Activated T-cell treated with anti-CD3 and anti-CD28 coated beads for 4 hours (primary cell): ENCODE measurements around the gene USP12.
"Not testable (repeated sequence)": the region's sequence is repeated elsewhere in the genome, so short reads cannot be mapped to it uniquely, and the experiment has no call there.

Experiments
- DNase-seq: peaks from one replicate; pipeline ENCODE4 v3.0.0-alpha.2; 2020

The USP12 gene

DNA sequence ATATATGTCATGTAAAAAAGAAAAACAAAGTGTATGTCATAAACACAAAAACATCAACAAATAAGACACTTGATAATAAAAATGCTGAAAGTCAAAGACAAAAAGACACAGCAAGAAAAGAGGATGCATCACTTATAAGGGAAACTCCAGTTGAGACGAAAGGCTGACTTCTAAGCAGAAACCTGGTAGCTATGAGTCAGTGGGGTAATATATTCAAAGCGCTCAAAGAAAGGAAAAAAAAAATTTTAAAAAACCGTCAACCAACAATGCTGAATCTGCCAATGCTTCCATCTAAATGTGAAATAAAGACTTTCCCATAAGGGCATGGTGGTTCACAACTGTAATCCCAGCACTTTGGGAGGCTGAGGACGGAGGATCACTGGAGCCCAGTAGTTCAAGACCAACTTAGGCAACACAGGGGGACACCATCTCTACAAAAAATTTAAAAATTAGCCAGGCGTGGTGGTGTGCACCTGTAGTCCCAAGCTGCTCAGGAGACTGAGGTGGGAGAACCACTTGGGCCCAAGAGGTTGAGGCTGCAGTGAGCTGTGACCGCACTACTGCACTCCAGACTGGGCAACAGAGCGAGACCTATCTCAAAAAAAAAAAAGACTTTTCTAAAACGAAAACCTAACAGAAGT is 24.0 kb downstream of the USP12 start:
- no peak for DNase-seq

DNA sequence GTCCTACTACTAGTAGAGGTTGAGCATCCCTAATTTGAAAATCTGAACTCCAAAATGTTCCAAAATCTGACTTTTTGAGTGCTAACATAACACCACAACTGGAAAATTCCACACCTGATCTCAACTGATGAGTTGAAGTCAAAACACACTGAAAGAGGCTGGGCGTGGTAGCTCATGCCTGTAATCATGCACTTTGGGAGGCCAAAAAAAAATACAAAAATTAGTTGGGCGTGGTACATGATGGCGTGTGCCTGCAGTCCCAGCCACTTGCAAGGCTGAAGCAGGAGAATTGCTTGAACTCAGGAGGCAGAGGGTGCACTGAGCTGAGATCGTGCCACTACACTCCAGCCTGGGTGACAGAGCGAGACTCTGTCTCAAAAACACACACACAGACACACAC is 29.9 kb downstream of the USP12 start:
- no peak for DNase-seq

DNA sequence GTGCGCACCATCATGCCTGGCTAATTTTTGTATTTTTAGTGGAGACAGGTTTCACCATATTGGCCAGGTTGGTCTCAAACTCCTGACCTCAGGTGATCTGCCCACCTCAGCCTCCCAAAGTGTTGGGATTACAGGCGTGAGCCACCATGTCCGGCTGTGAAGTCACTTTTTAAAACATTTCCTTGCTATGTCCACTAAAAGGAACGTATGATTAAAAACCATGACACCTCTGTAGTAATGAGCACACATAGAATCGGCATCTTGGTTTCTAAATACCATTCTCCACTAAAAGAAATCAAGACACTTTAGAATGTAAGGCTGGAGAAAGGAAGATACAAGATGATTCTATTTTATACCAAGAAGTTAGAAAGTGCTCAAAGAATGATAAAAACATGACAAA is 30.5 kb downstream of the USP12 start:
- DNase-seq = not testable (repeated sequence)

DNA sequence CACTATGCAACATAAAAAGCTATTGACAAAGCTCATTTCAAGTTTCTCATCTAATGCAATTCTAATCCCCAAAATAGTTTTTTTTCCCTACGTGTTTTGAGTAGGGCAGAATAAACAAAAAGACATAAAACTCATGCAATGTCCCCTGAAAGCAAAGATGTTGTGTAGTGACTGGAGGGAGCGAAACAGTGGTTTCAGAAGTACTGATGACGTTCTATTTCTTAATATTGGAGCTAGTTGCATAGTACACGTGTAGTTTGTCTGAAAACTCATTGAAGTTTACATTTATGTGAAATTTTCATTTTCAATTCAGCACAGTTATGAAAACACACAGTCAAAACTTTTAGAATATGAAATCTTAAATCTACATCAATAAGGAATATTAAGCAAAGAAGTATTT is 31.6 kb downstream of the USP12 start:
- DNase-seq = no peak

DNA sequence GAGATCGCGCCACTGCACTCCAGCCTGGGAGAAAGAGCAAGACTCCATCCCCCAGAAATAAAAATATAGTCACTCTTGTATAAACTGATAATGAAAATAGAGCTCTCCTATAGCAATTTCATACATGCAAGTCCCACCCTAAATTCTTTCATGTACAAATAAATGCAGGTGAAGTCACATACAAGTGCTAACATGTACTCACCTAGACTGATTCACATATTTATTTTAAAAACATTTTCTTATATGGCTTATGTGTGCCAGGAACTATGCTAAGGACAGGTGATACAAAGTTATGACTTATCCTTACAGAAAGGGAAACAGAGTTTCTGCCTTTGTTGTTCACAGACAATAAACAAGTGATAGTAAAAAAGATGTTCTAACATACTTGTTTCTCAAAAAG is 32.0 kb downstream of the USP12 start:
- DNase-seq = no peak

DNA sequence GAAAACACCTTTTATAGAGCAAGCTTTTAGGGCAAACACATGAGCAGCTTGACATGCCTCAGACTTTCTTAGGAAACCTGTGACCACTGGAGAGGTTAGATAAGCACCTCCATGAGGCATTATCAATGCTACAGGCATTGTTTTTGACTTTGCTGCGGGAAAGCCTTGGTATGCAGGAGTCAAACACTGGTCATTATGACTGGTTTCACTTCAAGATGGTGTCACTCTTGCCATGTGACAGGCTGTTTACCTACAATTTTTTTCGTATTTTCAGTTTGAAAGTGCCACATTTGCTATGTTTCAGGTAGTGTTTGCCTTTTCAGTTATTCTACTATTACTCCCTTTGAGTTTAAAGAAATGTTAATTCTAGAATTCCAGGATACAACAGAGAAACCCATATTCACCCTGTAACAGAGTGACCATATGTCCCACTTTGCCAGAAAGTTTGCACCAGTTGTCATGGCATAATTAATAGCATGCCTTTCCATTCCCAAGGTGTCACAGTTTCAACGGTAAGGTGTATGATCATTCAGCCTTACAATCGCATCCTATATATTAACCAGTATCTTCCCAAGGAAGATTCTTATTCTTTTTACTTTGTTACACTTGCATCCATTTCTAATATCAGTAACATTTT is 33.0 kb downstream of the USP12 start:
- DNase-seq = no peak

DNA sequence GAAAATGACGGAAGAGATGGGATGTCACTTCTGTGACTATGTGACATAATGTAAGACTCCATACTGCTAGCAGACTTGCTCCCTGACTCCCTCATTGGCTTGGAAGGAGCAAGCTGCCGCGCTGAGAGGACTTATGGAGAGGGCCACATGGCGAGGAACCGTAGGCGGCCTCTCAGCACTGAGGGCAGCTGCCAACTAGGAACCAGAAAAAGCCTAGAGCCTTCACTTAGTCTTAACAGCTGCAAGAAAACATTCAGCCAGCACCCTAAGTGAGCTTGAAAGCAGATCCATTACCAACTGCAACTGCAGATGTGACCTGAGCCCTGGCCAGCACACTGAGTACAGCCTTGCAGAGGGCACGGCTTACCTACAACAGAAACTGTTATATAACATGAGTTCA is 33.9 kb downstream of the USP12 start:
- no peak for DNase-seq

DNA sequence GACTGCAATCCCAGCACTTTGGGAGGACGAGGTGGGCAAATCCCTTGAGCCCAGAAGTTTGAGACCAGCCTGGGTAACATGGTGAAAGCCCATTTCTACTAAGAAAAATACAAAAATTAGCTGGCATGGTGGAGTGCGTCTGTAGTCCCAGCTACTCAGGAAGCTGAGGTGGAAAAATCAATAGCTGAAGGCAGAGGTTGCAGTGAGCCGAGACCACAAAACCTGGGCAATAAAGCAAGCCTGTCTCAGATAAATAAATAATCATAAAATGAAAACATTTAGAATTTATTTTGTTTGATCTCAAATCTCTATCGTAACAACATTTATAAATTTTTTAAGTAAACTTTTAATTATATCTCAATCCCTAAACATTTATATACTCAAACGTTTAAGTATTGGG is 36.6 kb downstream of the USP12 start:
- DNase-seq = no peak

DNA sequence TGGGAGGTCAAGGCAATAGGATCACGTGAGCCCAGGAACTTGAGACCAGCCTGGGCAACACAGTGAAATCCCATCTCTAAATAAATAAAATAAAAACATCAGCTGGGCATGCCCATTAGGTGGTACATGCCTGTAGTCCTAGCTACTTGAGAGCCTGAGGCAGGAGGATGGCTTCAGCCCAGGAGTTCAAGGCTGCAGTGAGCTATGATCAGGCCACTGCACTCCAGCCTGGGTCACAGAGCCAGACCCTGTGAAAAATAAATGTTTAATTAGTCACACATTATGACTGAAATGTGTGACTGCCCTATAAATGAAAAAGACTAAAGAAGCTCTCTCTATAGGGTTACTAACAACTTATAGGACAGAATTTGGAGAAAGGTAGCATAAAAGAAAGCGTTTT is 37.7 kb downstream of the USP12 start:
- DNase-seq = no peak

DNA sequence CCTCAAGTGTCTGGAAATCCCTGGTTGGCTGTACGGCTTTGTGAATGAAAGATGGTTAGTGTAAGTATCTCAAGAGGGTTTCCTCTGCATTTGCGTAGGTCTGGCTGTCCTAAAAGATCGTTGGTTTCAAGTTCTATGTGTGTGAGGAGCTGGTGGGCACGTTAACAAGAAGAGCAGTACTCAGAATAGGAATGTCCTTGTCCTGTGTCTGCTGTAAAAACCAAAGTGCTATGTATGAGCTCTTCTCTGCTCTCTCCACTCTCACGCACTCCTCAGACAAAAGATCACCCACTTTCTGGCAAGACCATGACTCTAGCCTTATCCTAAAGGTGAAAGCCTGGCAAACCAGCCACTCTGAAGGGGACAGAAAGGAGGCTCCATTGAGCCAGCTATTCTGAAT is 39.1 kb downstream of the USP12 start:
- DNase-seq = no peak

DNA sequence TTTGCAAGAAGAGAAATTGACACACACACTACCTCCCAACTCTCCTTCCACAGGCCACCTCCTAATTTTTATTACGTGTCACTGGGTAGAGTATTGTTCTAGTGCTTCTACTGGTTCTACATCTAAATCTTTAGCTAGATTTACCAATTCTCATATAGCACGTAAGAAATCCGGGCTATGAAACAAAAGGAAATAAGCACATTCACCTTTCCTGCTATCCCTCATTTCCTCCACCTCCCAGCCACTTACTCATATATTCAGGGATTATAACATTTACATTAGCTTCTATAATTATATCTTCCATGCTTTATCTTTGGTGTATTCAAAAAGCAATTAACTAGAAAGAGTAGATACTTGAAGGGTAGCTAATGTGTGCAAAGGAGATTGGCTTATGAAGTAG is 39.7 kb downstream of the USP12 start:
- no peak for DNase-seq

DNA sequence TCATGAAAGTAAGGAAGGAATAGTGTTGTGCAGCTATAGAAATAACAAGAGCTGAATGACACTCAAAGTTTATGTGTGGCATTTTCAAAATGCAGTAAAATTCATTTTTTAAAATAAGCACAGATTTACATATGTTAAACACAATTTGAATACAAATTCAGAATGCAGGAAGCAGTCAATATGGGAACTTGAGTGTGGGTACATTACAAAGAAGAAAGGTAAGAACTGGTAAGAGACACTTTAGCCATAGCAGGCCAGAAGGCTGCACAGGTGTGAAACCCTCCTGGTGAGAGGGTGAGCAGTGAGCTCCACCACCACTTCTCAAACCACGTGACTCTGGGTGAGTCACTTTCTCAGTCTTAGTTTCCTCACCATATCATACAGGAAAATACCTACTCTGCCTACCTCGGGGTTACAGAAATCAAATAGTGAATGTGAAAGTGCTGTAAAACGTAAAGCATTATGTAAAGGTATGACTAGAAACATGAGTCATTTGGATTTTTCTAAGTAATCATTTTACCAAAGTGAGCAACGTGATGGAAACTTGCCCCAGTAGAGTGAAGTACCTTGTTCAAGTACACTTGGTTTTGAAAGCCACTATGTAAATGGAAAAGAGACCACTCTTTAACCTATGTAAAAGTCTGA is 40.5 kb downstream of the USP12 start:
- peak; percentile 66 for DNase-seq

DNA sequence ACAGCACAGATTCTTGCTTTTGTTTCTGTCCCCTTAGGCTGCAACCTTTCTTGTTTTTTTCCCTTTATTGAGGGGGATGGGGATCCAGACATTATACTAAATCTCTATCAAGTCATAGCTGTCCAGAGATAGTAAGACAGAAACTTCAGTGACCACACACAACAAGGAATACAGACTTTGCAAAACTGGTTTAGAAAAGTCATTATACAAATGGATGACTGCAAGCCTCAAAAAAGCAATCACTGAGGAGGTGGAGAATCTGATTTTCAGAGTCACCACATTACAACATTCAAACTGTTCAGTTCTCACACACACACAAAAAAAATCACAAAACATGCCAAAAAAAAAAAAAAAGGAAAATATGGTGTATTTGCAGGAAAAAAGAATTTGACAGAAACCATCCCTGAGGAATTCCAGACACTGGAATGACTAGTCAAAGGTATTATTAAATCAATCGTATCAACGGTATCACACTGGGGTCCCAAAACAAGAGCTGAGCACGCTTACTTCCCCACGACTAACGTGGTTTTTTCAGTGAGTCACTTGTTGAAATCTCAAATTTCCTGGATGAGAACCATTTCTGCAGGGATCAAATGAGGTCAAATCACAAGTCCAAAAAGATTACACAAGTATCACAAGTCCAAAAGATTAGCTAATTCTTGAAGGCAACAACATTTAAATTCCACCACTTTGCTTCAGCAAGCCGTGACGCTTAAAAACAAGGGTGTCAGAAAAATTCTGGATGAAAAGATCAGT is 41.2 kb downstream of the USP12 start:
- no peak for DNase-seq

DNA sequence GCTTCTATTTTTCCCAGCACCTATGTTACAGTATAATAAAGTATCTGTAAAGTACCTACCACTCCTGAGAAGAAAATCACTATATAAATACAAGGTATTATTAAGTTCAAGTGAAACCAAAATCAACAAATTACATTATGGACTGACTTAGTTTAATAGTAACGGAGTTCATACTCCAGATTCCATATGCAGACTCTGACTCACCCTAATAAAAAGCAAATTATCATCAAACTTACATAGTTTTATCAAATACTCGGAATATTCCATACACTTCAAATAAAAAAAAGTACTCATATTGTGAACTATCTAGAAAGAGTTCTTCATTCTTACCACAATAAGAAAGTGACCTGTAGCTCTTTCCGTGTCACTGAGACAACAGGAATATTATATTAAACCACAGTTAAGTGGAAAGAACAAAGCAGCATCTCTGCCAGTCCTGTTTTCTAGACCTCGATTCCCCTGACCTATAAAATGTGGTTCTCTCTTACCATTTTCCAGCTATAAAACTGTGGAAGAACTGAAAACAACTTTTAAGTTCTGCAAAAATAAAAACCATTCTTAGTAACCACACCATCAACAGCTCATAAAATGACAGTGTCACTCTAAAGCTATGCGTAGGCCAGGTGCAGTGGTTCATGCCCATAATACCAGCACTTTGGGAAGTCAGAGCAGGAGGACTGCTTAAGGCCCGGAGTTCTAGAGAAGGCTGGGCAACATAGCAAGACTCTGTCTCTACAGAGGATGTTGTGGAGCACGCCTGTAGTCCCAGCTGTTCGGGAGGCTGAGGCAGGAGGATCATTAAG is 42.6 kb downstream of the USP12 start:
- DNase-seq = no peak

DNA sequence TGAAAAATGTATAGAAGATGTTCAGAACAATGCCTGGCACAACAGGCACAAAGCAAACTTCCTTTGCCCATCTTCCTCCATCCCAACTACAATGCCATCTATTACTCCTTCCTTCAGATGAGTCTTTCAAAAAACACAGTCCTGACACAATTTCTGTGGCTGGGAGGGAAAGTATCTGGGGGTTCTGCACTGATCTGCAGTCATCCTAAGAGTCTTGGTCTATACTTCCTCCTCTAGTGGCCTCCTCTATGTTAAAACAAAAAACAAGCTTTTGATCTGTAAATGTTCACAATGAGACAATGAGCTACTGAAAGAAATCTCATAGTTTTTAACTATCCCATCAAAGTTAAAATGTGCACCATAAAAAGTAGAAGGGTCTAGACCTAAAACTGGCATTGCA is 44.8 kb downstream of the USP12 start:
- no peak for DNase-seq

DNA sequence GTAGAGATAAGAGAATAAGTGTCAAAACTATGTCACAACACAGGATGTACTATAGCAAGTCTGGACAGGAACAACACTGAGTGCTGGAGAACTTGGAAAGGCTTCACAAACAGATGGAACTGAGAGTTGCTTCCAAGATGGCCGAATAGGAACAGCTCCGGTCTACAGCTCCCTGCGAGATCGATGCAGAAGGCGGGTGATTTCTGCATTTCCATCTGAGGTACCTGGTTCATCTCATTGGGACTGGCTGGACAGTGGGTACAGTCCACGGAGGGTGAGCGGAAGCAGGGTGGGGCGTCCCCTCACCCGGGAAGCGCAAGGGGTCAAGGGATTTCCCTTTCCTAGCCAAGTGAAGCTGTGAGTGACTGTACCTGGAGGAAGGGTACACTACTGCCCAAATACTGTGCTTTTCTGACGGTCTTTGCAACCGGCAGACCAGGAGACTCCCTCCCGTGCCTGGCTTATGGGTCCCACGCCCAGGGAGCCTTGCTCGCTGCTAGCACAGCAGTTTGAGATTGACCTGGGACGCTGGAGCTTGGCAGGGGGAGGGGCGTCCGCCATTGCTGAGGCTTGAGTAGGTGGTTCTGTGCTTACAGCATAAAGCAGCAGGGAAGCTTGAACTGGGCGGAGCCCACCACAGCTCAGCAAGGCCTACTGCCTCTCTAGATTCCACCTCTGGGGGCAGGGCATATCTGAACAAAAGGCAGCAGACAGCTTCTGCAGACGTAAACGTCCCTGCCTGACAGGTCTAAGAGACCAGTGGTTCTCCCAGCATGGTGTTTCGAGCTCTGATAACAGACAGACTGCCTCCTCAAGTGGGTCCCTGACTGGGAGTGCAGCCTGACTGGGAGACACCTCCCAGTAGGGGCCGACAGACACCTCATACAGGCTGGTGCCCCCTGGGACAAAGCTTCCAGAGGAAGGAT is 46.0 kb downstream of the USP12 start:
- no peak for DNase-seq

DNA sequence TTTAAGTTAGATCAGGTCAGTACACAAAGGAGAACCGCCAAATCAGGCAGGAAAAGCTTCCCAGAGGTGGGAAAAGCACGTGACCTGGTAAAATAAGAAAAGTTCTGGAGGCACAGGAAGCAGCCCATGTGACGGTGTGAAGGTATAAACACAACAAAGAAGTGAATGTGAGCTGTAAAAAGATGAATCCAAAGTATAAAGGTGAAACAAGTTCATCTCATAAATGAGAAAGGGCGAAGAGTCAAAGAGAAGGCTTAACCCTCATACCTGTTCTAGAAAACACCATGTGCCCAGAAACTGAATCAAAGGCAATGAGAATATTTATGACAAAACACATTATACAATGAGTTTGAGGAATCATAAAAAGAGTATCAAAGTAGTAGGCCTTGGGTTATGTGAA is 47.0 kb downstream of the USP12 start:
- no peak for DNase-seq

DNA sequence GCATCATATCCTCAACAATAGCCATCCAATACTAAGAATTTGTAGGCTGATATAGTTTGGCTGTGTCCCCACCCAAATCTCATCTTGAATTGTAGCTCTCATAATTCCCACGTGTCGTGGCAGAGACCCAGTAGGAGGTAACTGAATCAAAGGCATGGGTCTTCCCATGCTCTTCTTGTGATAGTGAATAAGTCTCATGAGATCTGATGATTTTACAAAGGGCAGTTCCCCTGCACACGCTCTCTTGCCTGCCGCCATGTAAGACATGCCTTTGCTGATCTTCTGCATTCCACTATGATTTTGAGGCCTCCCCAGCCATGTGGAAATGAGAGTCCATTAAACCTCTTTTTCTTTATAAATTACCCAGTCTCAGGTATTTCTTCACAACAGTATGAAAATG is 48.2 kb downstream of the USP12 start:
- DNase-seq = not testable (repeated sequence)

DNA sequence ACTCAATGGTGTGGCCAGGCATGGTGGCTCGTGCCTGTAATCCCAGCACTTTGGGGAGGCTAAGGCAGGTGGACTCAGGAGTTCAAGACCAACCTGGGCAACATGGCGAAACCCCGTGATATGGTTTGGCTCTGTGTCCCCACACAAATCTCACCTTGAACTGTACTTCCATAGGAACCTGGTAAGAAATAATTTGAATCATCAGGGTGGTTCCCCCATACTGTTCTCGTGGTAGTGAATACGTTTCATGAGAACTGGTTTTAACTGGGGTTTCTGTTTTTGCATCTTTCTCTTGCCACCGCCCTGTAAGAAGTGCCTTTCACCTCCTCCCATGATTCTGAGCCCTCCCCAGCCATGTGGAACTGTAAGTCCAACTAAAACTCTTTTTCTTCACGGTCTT is 49.6 kb downstream of the USP12 start:
- no peak for DNase-seq

DNA sequence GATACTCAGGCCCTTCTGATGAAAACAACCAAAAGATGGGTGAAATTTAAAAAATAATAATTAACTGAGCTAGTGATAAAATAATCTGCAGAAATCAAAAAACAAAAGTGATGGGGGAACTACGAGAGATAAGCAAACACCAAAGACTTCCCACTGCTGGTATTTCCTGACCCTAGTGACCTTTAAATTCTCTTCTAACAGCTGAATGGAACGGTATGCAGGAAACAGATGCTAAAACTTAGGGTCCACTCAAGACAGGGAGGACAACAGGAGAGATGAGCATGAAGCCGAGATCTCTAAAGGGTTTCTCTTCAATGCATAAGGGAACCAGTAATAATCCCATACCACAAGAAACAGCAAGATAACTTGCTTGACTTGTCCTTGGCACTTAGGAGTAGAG is 50.8 kb downstream of the USP12 start:
- no peak for DNase-seq

DNA sequence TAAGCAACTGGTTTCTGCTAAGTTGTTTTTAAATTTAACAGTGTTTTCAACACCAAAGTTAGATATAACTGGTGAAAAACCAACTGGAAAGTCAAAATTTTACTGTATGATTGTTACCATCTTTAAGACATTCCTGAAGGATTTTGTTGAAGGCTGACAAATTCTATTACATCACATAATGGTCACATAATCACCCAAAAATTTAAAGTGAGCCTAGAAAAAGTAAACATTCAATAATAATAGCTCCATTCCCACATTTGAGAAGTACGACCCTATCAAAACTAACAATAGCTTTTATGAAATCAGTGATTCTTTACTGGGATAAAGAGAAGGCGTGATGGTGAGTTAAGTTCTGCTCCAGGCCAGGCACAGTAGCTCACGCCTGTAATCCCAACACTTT is 51.6 kb downstream of the USP12 start:
- DNase-seq = no peak
